GM21515 (cell line): ENCODE measurements around the gene PEX5L.
"Not testable (repeated sequence)": the region's sequence is repeated elsewhere in the genome, so short reads cannot be mapped to it uniquely, and the experiment has no call there.

ENCODE experiments used
- ATAC-seq: cut with Tn5 transposase; IDR thresholded peaks from one replicate; pipeline ENCODE4 v1.9.1; 2021; ENCODE audit not compliant: unreplicated experiment

Gene PEX5L

DNA sequence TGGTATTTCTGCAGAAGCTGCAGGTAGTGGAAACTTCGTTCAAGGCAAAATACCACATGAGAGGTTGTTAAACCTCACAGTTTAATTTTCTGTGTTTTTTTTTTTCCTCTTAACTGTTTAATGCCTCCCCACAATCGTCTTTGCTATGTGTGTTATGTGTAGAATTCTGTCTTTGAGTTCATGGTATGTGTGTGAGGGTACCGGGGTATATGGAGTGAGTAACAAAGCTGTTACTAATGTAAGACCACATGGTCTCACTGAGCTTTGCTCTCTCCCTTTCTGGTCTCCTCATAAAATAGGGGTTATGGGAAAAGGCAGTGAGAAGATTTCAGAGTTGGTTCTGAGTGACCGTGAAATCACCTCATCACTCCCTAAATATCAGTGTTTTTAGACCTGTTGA is 240.3 kb downstream of the PEX5L start:
- no peak for ATAC-seq

DNA sequence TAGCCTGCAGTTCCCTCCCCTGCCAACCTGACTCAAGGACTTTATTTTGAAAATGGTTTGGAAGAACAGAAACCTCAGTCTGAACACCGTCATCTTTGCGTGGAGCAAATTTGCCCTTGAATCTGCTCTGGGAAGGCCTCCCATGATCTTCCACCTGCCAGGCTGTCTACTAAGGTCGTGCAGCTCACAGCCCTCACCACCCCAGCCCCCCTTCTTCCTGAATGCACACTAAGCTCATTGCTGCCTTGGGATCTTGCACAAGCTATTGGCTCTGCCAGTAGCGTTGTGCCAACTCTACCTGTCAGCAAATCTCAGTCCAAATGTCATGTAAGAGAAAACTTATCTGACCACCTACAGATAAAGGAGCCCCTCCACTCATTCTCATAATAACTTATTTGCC is 242.4 kb downstream of the PEX5L start:
- ATAC-seq: no peak

DNA sequence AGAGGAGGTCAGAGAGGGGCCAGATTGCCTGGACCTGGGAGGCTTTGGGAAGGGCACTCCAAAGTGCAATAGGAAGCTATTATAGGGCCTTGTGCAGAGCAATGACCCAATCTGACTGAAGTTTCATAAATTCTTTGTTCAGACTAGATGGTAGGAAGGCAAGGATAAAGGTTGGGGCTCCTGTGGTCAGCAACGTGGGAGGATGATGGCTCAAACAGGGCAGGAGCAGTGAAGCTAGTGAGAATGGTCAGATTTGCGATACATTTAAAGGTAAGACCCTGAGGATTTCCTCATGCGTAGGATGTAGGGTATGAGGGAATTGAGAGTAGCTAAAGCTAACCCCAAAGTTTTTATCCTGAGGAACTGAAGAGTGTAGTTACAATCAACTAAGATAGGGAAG is 244.9 kb downstream of the PEX5L start:
- no peak for ATAC-seq

DNA sequence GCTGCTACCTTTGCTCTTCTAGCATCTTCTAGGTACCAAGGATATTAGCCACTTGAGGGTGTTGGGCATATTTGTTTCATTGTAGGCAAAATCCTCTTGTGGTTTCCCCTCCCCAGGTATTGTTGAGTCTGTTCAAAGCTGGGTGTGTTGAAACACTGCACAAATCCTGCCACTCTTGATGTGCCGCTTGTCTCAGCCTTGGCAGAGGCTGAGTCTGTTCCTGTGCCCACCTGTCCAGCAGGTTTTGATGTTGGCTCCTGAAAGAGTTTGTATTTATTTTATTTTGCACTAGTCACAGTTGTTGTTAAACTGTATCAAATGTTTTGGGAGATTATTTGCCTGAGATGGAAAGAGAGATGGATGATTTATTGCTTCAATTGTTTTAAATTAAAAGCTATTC is 247.7 kb downstream of the PEX5L start:
- no peak for ATAC-seq

DNA sequence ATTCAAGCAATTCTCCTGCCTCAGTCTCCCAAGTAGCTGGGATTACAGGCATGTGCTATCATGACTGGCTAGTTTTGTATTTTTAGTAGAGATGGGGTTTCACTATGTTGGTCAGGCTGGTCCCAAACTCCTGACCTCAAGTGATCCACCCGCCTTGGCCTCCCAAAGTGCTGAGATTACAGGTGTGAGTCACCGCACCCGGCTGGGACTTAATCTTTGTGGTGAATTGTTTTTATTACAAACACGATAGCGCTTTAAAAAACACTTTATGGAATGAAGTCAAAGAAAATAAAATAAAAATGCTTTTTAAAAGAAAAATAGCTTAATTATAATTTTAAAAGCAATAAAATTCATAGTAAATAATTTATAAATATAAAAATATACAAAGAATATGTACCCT is 253.9 kb downstream of the PEX5L start:
- ATAC-seq: not testable (repeated sequence)

DNA sequence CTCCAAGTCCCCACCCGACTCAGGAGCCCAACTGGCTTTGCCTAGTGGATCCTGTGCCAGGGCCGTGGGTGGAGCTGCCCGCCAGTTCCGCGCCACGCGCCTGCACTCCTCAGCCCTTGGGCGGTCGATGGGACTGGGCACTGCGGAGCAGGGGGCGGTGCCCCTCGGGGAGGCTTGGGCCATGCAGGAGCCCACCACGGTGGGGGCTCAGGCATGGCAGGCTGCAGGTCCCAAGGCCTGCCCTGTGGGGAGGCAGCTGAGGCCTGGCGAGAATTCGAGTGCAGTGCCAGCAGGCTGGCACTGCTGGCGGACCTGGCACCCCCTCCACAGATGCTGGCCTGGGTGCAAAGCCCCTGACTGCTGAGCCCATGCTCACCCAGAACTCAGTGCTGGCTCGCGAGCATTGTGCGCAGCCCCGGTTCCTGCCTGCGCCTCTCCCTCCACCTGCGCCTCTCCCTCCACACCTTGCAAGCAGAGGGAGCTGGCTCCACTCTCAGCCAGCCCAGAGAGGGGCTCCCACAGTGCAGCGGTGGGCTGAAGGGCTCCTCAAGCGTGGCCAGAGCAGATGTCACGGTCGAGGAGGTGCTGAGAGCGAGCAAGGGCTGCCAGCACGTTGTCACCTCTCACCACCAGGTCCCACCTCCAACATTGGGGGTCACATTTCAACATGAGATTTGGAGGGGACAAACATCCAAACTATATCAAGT is 261.2 kb downstream of the PEX5L start:
- ATAC-seq: no peak

DNA sequence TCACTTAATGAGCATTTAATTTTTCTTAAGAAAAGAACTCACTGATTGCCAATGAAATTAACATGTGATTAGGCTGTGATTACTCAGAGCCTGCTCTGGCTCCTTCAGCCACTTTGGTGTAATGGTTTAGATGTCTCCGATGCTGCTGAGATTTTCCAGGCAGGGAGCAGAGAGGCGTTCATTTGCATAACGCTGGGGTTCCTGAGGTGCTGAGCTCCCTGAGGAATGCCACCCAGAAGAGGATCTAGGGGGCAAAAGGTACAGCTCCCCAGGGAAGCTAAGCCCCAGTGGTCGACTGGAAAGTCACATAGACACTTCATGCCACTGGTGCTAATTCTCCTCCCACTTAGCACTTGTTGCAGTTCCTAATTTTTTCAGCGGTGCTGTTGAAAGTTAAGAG is 264.4 kb downstream of the PEX5L start:
- no peak for ATAC-seq

DNA sequence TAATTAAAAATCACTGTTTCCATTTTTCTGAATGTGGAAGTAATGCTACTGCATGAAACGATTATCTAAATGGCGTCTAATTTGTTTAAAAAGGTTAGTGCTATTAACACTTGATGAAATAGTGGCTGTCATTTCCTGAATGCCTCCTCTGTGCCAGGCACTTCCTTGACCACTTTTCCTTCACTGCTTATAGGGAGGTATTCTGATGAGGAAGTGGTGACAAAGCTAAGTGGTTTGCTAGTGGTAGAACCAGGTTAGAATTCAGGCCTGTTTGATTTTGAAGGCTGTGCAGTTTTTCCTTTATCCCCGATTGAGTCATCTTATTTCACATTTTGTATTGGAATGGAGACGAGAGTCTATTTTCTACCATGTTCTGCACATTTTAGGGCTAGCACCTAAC is 264.9 kb downstream of the PEX5L start:
- no peak for ATAC-seq

DNA sequence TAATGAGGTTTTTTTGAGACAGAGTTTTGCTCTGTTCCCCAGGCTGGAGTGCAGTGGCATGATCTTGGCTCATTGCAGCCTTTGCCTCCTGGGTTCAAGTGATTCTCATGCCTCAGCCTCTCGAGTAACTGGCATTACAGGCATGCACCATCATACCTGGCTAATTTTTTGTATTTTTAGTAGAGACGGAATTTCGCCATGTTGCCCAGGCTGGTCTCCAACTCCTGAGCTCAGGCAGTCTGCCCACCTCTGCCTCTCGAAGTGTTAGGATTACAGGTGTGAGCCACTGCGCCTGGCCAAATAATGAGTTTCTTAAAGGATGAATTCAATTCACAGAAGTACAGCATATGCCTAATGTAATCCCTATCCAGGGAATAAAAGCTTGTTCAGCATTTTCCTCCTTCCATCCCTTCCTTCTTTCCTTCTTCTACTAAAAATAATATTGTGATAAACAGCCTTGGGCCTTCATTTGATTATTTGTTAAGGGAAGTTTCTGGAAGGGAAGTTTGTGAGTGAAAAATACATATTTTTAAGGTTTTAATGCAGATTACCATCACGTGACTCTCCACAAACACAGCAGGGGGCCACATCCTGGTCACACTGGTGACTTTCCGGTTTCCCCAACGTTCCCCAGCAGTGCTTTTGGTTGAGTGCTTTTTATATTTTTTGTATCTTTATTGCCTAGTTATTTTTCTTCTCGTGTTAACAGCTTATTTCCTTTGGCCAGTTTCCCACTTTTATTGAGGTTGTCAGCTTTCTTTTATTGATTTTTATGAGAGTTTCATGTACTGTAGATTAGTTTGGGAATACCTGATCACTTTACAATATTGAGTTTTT is 267.1 kb downstream of the PEX5L start:
- ATAC-seq: no peak

DNA sequence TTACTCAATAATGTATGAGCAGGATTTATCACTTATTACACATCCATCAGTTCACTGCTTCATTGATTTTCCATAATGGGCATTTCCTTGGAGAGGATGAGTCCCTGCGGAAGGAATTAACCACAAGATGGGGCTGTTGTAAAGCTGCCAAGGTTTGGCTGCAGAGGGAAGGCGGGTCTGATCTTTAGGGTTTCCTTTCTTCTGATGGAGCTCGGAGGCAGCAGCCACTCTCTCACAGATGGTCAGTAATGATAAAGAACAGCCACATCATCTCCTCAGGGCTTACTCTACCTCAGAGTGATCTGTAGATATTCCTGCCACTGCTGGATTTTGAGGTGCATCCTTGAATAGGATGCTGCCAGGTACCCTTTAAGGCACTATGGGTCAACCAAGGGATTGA is 268.7 kb downstream of the PEX5L start:
- ATAC-seq: no peak

DNA sequence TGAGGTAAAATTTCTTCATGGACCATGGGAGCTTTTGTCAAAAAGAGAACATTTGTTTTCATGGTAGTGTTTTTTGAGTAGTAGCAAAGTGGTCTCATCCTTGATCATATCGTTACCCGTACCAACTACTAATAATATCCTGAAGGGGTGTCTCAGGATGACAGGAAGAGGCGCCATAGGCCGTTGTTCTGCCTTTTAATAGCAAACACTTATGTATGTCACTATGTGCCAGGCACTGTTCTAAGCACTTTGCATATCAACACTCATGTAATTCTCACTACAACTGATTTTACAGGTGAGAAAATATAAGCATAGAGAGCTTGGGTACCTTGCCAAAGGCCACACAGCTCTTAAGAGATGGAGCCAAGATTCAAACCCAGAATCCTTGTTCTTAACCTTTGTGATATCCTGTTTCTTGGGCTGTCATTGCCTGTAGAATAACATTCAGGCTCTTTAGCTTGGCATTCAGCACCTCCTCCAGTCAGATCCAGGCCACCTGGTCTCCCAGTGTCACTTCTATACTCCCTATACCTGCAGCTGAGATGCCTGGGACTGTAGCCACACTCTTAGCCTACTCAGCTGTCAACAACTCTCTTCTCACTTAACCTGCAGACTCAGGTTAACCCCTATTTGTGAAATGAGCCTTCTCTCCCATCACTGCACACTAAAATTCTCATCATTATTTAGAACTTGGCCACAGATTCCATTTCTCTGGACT is 270.2 kb downstream of the PEX5L start:
- ATAC-seq: no peak

DNA sequence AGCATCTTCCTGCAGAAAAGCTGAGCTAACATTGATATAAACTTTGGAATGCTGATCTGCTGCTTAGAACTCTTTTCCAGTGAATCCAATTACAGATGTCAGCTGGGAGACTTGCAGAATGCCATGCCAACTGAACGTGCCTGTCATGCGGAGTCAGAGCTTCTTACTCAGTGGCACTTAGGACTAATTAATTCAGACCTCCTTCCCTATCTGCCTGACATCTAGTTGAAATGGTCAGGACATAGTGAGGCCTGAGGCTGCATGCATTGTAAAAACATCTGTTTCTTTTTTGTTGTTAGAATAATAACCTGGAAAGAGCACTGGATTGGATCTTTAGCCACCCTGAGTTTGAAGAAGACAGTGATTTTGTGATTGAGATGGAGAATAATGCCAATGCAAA is 271.3 kb downstream of the PEX5L start:
- no peak for ATAC-seq

DNA sequence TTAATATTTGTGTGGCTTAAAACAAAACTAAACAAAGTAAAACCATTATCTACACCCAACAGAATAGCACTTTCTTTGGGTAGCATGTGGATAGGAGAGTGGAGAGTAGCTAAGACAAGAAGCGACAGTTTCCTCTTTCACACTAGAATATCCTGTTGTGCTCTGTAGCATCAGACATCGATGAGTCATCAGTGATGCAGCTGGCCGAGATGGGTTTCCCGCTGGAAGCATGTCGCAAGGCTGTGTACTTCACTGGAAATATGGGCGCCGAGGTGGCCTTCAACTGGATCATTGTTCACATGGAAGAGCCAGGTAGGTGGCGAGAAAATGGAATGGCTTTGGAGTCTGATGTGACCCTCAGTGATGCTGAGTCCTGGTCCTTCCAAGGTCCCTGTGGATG is 275.8 kb downstream of the PEX5L start:
- ATAC-seq: no peak

DNA sequence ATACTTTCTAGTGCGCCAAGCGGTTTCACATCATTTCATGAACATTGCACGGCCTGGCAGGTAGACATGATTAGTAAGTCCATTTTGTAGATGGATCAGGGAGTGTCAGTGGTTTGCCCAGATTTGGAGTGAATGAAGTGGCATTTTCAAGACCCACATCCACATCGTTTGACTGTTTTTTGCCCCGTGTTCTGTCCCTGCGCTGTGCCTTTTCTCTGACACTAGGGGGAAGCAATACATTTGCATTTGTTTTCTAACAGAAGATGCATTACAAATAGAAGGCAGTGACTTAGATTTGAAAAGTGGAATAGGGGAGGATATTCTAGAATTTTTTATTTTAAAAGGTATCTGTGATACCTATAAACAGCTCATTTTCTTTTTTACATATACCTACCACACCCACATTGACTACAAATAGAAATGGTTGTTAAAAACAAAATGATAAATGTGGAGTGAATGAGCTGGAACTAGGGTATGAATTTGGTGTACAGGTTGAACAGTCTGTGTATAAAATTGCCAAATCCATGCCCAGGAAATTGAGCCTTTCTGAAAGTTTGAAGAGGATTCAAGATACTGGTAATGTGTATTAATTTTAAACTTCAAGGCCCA is 285.9 kb downstream of the PEX5L start:
- peak; percentile 62 for ATAC-seq

DNA sequence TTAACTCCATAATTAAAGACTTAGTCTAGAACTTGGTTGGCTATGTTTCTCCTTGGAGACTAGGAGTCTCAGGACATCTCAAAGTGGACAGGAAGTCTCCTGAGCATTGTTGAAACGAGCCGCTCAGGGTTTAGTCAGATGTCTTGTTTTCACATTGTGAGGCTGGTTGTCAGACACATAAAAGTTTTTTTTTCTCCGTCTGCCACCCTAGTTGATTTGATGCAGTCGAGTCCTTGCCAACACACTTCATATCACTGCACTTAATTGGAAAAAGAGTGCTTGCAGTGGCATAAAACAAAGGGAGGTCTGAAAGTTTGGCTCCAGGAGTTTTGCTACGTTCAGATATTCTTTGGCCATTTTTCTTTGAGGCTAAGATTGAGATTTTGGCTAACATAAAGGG is 291.0 kb downstream of the PEX5L start:
- no peak for ATAC-seq

DNA sequence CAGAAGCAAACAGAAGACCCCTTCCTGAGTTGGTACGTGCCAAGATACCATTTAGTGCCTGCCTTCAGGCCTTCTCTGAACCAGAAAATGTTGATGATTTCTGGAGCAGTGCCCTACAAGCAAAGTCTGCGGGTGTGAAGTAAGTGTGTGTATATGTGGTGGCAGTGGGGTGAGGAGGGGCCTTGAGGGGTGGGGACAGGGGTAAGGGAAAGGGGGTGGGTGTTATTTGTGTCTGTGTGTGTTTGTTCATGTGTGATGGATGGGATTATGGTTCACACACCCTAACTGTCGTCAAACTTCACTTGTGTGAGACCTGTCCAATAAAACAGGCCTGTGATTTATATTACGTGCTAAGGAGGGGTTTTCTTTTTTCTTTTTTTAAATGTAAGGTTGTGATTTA is 291.7 kb downstream of the PEX5L start:
- no peak for ATAC-seq
